A549 (cell line): ENCODE measurements around the gene CBFA2T3.

ENCODE experiments used
- BCL3 ChIP-seq: fragments of >200 bp; sonication (Bioruptor Twin); formaldehyde crosslinking; IDR thresholded peaks from 3 replicates; pipeline ENCODE4 v1.6.1; 2016
- BHLHE40 ChIP-seq: IDR thresholded peaks from 2 replicates; pipeline ENCODE4 v1.6.1; 2012; ENCODE audit warnings: low read depth, low read length, inconsistent platforms
- CEBPB ChIP-seq, 2 experiments: fragments of >200 bp in 1 of 2; sonication (Bioruptor Twin) in 1 of 2; formaldehyde crosslinking in 1 of 2; IDR thresholded peaks; 2 replicates each; pipeline ENCODE4 v1.6.1; 2012 to 2016
- CHD4 ChIP-seq: fragments of 200-600 bp; sonication (generic); IDR thresholded peaks from 2 replicates; pipeline ENCODE4 v1.6.1; 2016; ENCODE audit warnings: antibody characterized with exemption, mild to moderate bottlenecking, borderline replicate concordance
- CTCF ChIP-seq: fragments of >200 bp; sonication (Bioruptor Twin); formaldehyde crosslinking; IDR thresholded peaks from 3 replicates; pipeline ENCODE4 v1.5.1; 2016
- JUN ChIP-seq, 2 experiments: fragments of >200 bp; sonication (Bioruptor Twin); formaldehyde crosslinking; IDR thresholded peaks; 2 replicates in 1 of 2; 3 replicates in 1 of 2; pipeline ENCODE4 v1.6.1; 2016 to 2017
- JUNB ChIP-seq: fragments of >200 bp; sonication (Bioruptor Twin); formaldehyde crosslinking; IDR thresholded peaks from 2 replicates; pipeline ENCODE4 v1.6.1; 2016
- MAX ChIP-seq: IDR thresholded peaks from 2 replicates; pipeline ENCODE4 v1.6.1; 2012
- SMC3 ChIP-seq: fragments of >200 bp; sonication (Bioruptor Twin); formaldehyde crosslinking; IDR thresholded peaks from 3 replicates; pipeline ENCODE4 v1.6.1; 2018; ENCODE audit warnings: inconsistent platforms

GRCh38 chr16:88922826-88923410, 54.1 kb downstream of the CBFA2T3 start:
- TF ChIP-seq BCL3, result no peak
- no peak for TF ChIP-seq SMC3
- no peak for TF ChIP-seq CHD4
- no peak for TF ChIP-seq CTCF
- TF ChIP-seq JUN (IDR thresholded peaks at IDR 0.05), result no peak
- no peak for TF ChIP-seq MAX
- no peak for TF ChIP-seq JUNB
- no peak for TF ChIP-seq CEBPB (IDR thresholded peaks at IDR 0.05)
- TF ChIP-seq BHLHE40, result no peak
